ENCODE measurements around the gene OASL. TPM values are rescaled to one million over a fixed set of nuclear protein-coding genes. Genes with fewer than 3 reads are reported as not detected.

The OASL gene
- total RNA-seq, 6 experiments from 2014 or later, result not detected

DNA sequence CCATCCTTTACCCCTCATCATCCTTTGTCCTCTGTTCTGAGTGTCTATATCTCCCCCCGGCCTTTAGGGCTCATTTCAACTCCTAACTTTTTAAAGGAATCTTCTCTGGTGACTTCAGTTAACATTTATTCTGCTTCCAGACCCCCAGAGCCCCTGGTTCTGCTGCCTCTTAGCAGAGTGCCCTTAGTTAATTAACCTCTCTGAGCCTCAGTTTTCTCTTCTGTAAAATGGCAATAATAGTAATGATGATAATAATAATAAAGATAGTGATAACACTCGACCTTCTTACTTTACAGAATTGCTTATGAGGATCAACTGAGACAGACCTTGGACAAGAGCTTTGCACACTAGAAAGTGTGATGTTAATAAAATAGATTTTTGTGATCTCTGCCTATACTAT is 16.3 kb downstream of the OASL start:
- Mint-ChIP-seq H3K4me3 (no peak overlapping the region), H3K4me1 (ENCODE audit: low read depth) (peaks cover 8% of the 10 kb centered on the region; the same call in 1 of the 2 replicates), H3K27me3 (ENCODE audit: insufficient read depth) (peaks cover 28% of the 10 kb centered on the region), H3K27ac (no peak overlapping the region), H3K36me3 (ENCODE audit: low read depth) (no peaks in the 10 kb centered on the region), H3K9me3 (no peaks in the 10 kb centered on the region)
- TF ChIP-seq, protein P1, sequence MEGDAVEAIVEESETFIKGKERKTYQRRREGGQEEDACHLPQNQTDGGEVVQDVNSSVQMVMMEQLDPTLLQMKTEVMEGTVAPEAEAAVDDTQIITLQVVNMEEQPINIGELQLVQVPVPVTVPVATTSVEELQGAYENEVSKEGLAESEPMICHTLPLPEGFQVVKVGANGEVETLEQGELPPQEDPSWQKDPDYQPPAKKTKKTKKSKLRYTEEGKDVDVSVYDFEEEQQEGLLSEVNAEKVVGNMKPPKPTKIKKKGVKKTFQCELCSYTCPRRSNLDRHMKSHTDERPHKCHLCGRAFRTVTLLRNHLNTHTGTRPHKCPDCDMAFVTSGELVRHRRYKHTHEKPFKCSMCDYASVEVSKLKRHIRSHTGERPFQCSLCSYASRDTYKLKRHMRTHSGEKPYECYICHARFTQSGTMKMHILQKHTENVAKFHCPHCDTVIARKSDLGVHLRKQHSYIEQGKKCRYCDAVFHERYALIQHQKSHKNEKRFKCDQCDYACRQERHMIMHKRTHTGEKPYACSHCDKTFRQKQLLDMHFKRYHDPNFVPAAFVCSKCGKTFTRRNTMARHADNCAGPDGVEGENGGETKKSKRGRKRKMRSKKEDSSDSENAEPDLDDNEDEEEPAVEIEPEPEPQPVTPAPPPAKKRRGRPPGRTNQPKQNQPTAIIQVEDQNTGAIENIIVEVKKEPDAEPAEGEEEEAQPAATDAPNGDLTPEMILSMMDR (IDR thresholded peaks at IDR 0.05), result no peak
- no peak for DNase-seq

GRCh38 chr12:121021754-121022153 is 17.3 kb downstream of the OASL start:
- Mint-ChIP-seq H3K27me3 (ENCODE audit: insufficient read depth) (peaks cover 22% of the 10 kb centered on the region), H3K4me1 (ENCODE audit: low read depth) (peaks cover 8% of the 10 kb centered on the region; the same call in 1 of the 2 replicates), H3K4me3 (no peak overlapping the region), H3K36me3 (ENCODE audit: low read depth) (no peaks in the 10 kb centered on the region), H3K9me3 (no peaks in the 10 kb centered on the region), H3K27ac (no peak overlapping the region)
- TF ChIP-seq, protein P1 (IDR thresholded peaks at IDR 0.05), result no peak
- DNase-seq, result no peak

DNA sequence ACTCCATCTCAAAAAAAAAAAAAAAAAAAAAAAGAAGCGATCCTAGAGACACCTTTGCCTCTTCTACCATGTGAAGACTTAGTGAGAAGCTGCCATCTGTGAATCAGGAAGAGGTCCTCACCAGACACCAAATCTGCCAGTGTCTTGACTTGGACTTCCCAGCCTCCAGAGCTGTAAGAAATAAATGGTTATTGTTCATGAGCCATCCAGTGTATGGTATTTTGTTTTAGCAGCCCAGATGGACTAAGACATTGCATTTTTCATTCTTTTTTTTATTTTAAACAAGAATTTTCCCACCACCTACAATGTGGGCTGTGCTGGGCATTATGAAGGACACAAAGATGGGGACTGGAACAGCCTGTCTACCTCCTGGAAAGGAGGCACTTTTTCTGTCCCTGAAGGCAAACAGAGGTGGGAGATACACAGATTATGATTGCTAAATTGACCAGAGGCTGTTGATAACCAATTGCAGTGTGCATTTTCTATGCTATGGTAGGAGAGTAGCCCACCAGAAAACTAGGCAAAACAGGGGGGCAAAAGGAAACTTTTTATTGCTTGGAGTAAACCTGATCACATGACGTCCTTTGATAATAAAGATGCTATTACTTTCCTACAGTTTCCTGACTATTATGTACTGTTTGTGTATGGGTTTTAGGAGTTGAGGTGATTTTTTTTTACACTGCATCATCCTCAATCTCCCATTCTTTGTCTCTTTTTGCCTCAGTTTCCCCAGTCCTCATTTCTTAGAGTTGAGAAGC is 20.0 kb downstream of the OASL start:
- DNase-seq, result no peak
- no peak overlapping the region for H3K27ac Mint-ChIP-seq
- no peaks in the 10 kb centered on the region for H3K9me3 Mint-ChIP-seq
- no peaks in the 10 kb centered on the region for H3K36me3 Mint-ChIP-seq (ENCODE audit: low read depth)
- peaks cover 20% of the 10 kb centered on the region for H3K27me3 Mint-ChIP-seq (ENCODE audit: insufficient read depth)
- no peak overlapping the region for H3K4me3 Mint-ChIP-seq
- peaks cover 13% of the 10 kb centered on the region for H3K4me1 Mint-ChIP-seq (ENCODE audit: low read depth)
- TF ChIP-seq, protein P1 (IDR thresholded peaks at IDR 0.05), result no peak

DNA sequence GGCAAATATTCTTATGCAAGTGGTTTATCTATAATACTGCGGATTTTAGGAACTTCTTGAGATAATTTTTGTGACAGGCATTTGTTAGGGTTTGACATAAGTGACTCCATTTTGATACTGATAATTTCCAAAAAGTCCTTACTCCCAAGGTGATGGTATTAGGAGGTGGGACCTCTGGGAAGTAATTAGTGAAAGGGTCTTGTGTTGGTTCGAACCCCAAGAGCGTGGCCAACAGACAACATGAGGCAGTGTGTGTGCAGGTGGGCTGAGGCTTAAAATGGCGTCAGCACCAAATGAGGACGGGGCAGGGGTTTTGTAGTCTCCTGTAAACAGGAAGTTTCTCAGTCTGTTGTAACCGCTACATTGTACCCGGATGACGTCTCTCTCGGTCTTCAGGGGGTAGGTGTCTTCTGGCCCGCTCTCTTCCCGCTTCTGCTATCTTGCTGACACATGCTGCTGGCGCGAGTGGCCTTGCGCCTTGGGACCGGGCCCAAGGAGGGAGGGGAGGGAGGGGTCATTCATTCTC is 21.0 kb downstream of the OASL start:
- H3K36me3 Mint-ChIP-seq (ENCODE audit: low read depth), result no peaks in the 10 kb centered on the region
- H3K4me3 Mint-ChIP-seq, result no peak overlapping the region
- TF ChIP-seq, protein P1 (IDR thresholded peaks at IDR 0.05), result no peak
- H3K4me1 Mint-ChIP-seq (ENCODE audit: low read depth), result peaks cover 13% of the 10 kb centered on the region
- DNase-seq, result no peak
- peaks cover 20% of the 10 kb centered on the region for H3K27me3 Mint-ChIP-seq (ENCODE audit: insufficient read depth)
- no peak overlapping the region for H3K27ac Mint-ChIP-seq
- no peaks in the 10 kb centered on the region for H3K9me3 Mint-ChIP-seq

DNA sequence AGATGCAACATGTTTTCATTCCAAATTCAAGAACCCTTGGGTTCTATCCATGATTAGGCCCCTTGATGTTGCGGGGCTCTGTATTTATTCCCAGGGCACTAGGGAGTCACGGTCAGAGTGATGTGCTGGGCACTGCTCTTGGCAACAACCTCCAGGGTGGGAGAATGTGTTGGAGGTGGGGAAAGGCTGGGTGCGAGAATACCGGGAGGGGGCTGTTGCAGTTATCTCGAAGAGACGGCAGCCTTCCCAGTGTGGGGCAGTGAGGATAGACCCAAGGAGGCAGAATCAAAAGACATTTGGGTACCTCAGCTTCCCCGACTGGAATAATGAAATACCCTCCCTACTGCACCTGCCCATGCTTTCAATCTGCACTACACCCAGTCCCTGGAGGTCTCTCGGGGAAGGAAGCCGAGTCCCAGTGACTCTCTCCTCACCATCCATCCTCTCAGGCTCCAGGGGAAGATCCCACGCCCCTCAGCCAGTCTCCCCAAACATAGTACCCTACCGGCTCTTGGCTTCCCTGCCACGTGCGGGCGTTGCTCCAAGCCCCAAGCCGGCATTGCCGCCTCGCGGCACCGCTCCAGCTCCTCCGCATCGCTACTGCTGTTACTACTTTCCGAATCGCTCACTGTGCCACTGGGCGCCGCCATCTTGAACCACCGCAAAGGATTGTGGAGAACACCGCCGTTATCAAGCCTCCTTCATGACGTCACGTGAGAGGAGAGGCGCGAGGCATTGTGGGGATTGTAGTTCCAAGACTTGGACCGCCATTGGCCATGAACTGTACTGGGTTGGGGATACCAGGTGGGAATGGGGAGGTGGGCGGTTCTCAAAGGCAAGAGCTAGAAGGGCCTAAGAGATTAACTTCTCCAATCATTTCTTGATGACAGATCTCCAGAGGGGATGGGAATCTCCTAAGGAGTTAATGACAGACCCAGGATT is 22.9 kb downstream of the OASL start, which contains the start of gene C12orf43:
Gene C12orf43 (minus strand): TSS at position 663 of the 942 bp plus-strand sequence. CDS start 13 bp downstream, at position 650.
- H3K4me1 Mint-ChIP-seq (ENCODE audit: low read depth), result peaks cover 13% of the 10 kb centered on the region
- no peaks in the 10 kb centered on the region for H3K9me3 Mint-ChIP-seq
- TF ChIP-seq, protein P1 (IDR thresholded peaks at IDR 0.05), result no peak
- DNase-seq, result peak; percentile 86
- H3K4me3 Mint-ChIP-seq, result peak within 1 kb of the TSS; percentile 100
- peak within 1 kb of the TSS; percentile 96 for H3K27ac Mint-ChIP-seq
- H3K36me3 Mint-ChIP-seq (ENCODE audit: low read depth), result no peaks in the 10 kb centered on the region
- peaks cover 15% of the 10 kb centered on the region; the same call in 1 of the 2 replicates for H3K27me3 Mint-ChIP-seq (ENCODE audit: insufficient read depth)

All from HFFc6 (cell line).